A673 (cell line): ENCODE results near the gene PACRG.

Source experiments
- EZH2 ChIP-seq: fragments of 200-600 bp; sonication (generic); IDR thresholded peaks from 2 replicates; pipeline ENCODE4 v1.6.1; 2017; ENCODE audit warnings: borderline replicate concordance, low read depth, mild to moderate bottlenecking, mixed read lengths, antibody characterized with exemption, low read length; ENCODE audit not compliant: poor library complexity, severe bottlenecking
- TF ChIP-seq, protein P1 (sequence below): fragments of 300-800, 200-600 bp; sonication (generic); conservative IDR thresholded peaks from 2 replicates; pipeline ENCODE4 v1.5.1; 2017; ENCODE audit warnings: low read depth, mild to moderate bottlenecking, antibody characterized with exemption, low read length, moderate library complexity, mixed read lengths

DNA sequence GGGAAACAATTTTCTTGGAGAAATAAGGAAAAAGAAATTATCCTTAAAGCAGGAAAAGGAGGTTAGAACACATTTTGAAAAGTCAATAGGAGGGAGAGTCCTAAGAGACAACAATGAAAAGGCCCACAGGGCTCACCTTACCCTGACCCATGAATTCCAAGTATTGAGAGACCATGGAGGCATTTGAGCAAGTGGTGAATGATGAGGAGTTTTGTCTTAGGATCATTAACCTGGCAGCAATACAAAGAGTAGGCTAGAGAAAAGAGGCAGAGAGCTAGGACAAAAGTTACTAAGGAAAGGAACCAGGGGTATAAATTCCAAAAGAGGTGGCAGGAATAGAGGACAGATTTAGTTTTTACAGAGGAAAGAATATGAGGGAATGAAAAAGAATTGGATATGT is 44.7 kb downstream of the PACRG start:
- TF ChIP-seq, protein P1, sequence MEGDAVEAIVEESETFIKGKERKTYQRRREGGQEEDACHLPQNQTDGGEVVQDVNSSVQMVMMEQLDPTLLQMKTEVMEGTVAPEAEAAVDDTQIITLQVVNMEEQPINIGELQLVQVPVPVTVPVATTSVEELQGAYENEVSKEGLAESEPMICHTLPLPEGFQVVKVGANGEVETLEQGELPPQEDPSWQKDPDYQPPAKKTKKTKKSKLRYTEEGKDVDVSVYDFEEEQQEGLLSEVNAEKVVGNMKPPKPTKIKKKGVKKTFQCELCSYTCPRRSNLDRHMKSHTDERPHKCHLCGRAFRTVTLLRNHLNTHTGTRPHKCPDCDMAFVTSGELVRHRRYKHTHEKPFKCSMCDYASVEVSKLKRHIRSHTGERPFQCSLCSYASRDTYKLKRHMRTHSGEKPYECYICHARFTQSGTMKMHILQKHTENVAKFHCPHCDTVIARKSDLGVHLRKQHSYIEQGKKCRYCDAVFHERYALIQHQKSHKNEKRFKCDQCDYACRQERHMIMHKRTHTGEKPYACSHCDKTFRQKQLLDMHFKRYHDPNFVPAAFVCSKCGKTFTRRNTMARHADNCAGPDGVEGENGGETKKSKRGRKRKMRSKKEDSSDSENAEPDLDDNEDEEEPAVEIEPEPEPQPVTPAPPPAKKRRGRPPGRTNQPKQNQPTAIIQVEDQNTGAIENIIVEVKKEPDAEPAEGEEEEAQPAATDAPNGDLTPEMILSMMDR, result no peak
- TF ChIP-seq EZH2, result no peak
